NCI-H1930 (cell line): ENCODE data around the gene RHOA.

ENCODE experiments used
- DNase-seq, 2 experiments: peaks; one replicate each; lab custom pipeline; 2025; lab: John Stamatoyannopoulos, UW

The RHOA gene

DNA sequence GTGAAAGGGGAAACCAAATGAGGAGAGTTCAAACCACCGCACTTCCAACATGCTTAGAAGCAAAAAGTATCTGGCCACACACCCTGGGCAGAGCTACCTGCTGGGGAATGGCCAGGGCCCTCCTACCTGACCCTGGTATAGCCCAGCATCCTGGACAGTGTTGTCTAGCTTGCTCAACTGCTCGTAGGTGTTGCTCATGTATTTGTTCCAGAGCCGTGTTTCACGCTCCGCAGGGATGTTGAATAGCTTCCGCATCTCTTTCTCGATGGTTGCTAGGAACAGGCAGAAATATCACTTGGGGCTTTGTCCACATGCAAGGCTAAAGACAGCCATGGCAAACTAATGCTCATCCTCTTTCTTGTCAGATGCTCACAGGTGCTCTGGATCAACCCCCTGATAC, 87.0 kb downstream of the RHOA start:
- DNase-seq: no peak

DNA sequence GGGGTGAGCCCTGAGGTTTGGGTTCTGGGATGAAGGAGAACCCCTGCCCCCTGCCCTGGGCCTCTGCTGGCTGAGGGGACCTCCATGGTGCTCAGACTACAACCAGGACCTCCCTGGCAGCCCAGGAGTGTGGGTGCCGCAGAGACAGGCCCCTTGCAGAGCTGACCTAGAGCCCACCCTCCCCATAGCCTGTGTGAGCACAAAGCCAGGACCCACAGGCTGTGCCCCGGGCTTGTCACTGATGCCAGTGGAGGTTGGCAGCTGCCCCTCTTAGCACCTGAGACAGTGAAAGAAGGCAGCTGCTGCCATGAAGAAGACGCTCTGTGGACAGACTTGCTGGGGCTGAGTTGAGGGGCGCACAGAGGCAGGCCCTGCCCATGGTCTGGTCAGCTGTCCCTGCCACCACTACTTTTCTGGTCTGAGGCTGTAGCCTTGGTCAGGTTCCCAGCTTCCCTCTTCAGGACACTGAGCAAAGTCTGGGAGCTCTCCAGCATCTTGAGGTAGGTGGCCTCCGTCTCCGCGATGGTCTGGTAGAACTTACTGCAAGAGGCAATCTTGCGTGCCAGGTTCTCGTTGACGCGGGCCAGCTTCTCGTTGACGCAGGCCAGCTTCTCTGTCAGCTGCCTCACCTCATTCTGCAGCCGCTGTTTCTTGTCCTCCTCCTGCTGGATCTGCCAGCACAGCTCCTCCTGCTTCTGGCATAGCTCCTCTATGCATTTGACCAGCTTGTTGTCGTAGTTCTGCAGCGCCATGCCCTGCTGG, 94.9 kb downstream of the RHOA start:
- DNase-seq: no peak

DNA sequence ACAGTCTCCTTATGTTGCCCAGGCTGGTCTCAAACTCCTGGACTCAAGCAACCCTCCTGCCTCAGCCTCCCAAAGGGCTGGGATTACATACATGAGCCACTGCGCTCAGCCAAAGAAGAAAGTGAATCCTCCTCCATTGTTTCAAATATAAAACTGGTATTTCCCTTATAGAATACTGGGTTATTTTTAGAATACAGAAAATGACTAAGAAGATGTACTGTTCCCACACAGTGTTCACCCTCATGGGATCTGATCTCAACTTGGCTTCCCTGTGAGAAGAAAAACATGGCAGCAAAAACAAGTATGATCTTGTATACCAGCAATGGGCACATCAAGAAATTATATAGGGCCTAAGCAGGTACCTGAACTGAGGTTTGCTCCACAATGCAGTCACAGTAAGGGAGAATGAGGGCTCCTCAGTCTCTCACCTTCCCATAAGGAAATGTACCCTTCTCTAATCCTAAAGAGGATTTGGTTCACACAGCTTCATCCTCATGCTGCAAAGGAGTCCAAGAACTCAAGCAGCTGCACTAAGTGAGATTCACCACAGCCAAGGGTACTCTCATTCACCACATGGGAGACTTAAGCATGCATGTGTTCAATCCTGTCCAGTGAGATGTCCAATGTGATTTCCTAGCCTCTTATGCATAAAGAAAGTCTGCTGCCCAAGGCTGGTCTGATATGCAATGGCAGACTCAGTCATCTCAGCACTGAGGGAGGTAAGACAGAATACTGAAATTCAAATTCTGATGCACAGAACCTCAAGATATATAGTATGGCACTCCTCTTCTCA, 97.7 kb downstream of the RHOA start:
- no peak for DNase-seq

DNA sequence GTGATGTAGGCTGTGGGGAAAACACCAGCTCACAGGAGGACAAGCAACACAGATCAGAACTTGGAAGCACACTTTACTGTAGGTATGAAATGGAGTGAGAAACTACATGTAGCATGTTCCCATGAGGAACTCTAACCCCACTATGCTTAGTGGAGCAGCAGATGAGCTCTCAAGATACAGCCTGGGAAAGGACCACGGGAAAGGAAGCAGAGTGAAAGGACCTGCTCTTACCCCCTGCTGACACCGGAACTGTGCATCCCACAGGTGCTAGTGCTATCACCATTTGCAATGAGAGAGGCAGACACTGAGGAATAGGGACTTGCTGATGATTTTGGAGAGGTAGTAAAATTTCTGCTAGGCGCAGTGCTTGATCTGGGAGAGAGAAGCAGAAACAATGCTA, 100.5 kb downstream of the RHOA start:
- no peak for DNase-seq

DNA sequence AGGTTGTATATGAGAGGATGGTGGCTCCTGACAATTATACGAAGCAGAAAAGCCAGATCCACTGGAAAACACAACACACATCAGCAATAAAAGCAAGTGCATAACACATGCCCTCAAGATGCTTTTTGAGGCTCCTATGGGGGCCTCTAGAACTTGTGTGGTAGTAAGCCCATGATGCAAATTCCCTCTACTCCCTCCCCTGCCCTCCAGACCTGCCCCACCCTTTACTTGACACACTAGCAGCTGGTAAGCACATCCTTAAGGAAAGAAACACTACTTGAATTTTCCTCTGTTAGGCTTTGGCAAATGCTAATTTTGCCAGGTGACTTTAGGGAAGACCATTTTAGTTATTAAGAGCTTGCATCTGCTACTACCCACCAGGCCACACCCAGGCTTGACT, 101.1 kb downstream of the RHOA start:
- no peak for DNase-seq
